Ascending aorta (tissue), 2 donors: Measurements from ENCODE around the gene SYCE3. TPM values are rescaled to one million over a fixed set of nuclear protein-coding genes. Genes with fewer than 3 reads are reported as not detected.
A peak's percentile ranks its signal among the peaks of the same experiment; 100 is the strongest.

Experiments used
- DNase-seq, 2 donors: peaks; one replicate each; pipeline ENCODE4 v3.0.0-alpha.2; 2019; ENCODE audit warnings: low spot score in 2 of 2
- H3K27ac ChIP-seq, 2 donors: fragments of 200-600 bp; sonication (generic); one replicate each; pipeline ENCODE4 v1.5.1; 2016 to 2017; ENCODE audit warnings: mild to moderate bottlenecking in 1 of 2
- H3K27me3 ChIP-seq: fragments of 200-600 bp; sonication (generic); one replicate; pipeline ENCODE4 v1.5.1; 2017
- H3K36me3 ChIP-seq, 2 donors: fragments of 200-600 bp; sonication (generic); one replicate each; pipeline ENCODE4 v1.5.1; 2016
- H3K4me1 ChIP-seq, 2 donors: fragments of 200-600 bp; sonication (generic); one replicate each; pipeline ENCODE4 v1.5.1; 2016 to 2017; ENCODE audit warnings: mild to moderate bottlenecking in 1 of 2
- H3K4me3 ChIP-seq, 2 donors: fragments of 200-600 bp; sonication (generic); one replicate each; pipeline ENCODE4 v1.5.1; 2016 to 2017; ENCODE audit warnings: mild to moderate bottlenecking in 1 of 2
- H3K9me3 ChIP-seq, 2 donors: fragments of 200-600 bp; sonication (generic); one replicate each; pipeline ENCODE4 v1.5.1; 2016
- CTCF ChIP-seq, 3 experiments: fragments of 200-600 bp in 2 of 3; fragments of 450-650 bp in 1 of 3; sonication (generic) in 2 of 3; IDR thresholded peaks; one replicate each; pipeline ENCODE4 v1.5.1; 2016 to 2019; ENCODE audit warnings: antibody characterized with exemption in 3 of 3, mild to moderate bottlenecking in 1 of 3, moderate library complexity in 1 of 3
- intact Hi-C: fragments of 100-400 bp; cut with DNase I; formaldehyde crosslinking; loops from one replicate; pipeline ENCODE4 v1.15.1; 2023
- total RNA-seq: library from RNA; depleted of rRNA; stranded (reverse); fragments of >200 nt; gene quantifications from one replicate; pipeline ENCODE4 v1.1.0, GENCODE V29; 2016

SYCE3 gene
- total RNA-seq, 1 donor from 2014 or later = not detected

GRCh38 chr22:50532824-50533796 lies 29.6 kb downstream of the SYCE3 start:
- no peak overlapping the region for H3K4me3 ChIP-seq
- H3K27ac ChIP-seq = peak overlapping the region; percentile 80 to 91
- H3K36me3 ChIP-seq = no peaks in the 10 kb centered on the region
- peaks cover 12 to 24% of the 10 kb centered on the region in 2 donors for H3K4me1 ChIP-seq
- DNase-seq = no peak
- TF ChIP-seq CTCF (IDR thresholded peaks at IDR 0.05) = no peak
- H3K9me3 ChIP-seq = no peaks in the 10 kb centered on the region
- H3K27me3 ChIP-seq = peaks cover 11% of the 10 kb centered on the region
- intact Hi-C loops = no loop called here

- DNase-seq = peak in 1 of 2 donors; percentile 87
- Histone ChIP-seq H3K27me3 (peaks cover 11% of the 10 kb centered on the region), H3K27ac (peak overlapping the region; percentile 80 to 91), H3K4me3 (peak overlapping the region; percentile 61 to 78), H3K36me3 (no peaks in the 10 kb centered on the region), H3K4me1 (peaks cover 12 to 24% of the 10 kb centered on the region in 2 donors), H3K9me3 (no peaks in the 10 kb centered on the region)
- TF ChIP-seq CTCF (IDR thresholded peaks at IDR 0.05) = no peak
- intact Hi-C loops = no loop called here
These were observed 30.6 kb downstream of the SYCE3 start for GRCh38 chr22:50531962-50532674.

- peaks cover 11% of the 10 kb centered on the region for H3K27me3 ChIP-seq
- TF ChIP-seq CTCF (IDR thresholded peaks at IDR 0.05) = no peak
- peak overlapping the region; percentile 80 to 91 for H3K27ac ChIP-seq
- H3K4me3 ChIP-seq = peak overlapping the region; percentile 61 to 78
- intact Hi-C loops = no loop called here
- peak in 1 of 2 donors; percentile 77 for DNase-seq
- H3K36me3 ChIP-seq = no peaks in the 10 kb centered on the region
- peaks cover 14 to 27% of the 10 kb centered on the region in 2 donors for H3K4me1 ChIP-seq
- no peaks in the 10 kb centered on the region for H3K9me3 ChIP-seq
These were observed 31.2 kb downstream of the SYCE3 start for GRCh38 chr22:50531546-50531961.

- H3K4me3 ChIP-seq = peak overlapping the region; percentile 61 to 78
- H3K9me3 ChIP-seq = no peaks in the 10 kb centered on the region
- intact Hi-C loops = no loop called here
- H3K27ac ChIP-seq = peak overlapping the region; percentile 80 to 91
- H3K4me1 ChIP-seq = peaks cover 18 to 30% of the 10 kb centered on the region in 2 donors
- no peaks in the 10 kb centered on the region for H3K36me3 ChIP-seq
- TF ChIP-seq CTCF (IDR thresholded peaks at IDR 0.05) = no peak
- DNase-seq = peak in 1 of 2 donors; percentile 90
- H3K27me3 ChIP-seq = peaks cover 11% of the 10 kb centered on the region
These were observed 31.7 kb downstream of the SYCE3 start for GRCh38 chr22:50530877-50531545.

GRCh38 chr22:50530580-50530876 lies 32.2 kb downstream of the SYCE3 start:
- peak overlapping the region; percentile 61 to 78 for H3K4me3 ChIP-seq
- peak in 1 of 3 experiments; percentile 7 for TF ChIP-seq CTCF (IDR thresholded peaks at IDR 0.05)
- H3K27me3 ChIP-seq = peaks cover 11% of the 10 kb centered on the region
- H3K36me3 ChIP-seq = no peaks in the 10 kb centered on the region
- H3K27ac ChIP-seq = peak overlapping the region; percentile 80 to 91
- peak in 1 of 2 donors; percentile 73 for DNase-seq
- H3K9me3 ChIP-seq = no peaks in the 10 kb centered on the region
- intact Hi-C loops = no loop called here
- peaks cover 18 to 30% of the 10 kb centered on the region in 2 donors for H3K4me1 ChIP-seq
